HG02759 (cell line): ENCODE results near the gene TNFRSF4.
"Not testable (repeated sequence)": the region's sequence is repeated elsewhere in the genome, so short reads cannot be mapped to it uniquely, and the experiment has no call there.

Experiments
- ATAC-seq: cut with Tn5 transposase; IDR thresholded peaks from one replicate; pipeline ENCODE4 v1.9.1; 2021; ENCODE audit warnings: mild to moderate bottlenecking, moderate library complexity; ENCODE audit not compliant: unreplicated experiment

The TNFRSF4 gene

DNA sequence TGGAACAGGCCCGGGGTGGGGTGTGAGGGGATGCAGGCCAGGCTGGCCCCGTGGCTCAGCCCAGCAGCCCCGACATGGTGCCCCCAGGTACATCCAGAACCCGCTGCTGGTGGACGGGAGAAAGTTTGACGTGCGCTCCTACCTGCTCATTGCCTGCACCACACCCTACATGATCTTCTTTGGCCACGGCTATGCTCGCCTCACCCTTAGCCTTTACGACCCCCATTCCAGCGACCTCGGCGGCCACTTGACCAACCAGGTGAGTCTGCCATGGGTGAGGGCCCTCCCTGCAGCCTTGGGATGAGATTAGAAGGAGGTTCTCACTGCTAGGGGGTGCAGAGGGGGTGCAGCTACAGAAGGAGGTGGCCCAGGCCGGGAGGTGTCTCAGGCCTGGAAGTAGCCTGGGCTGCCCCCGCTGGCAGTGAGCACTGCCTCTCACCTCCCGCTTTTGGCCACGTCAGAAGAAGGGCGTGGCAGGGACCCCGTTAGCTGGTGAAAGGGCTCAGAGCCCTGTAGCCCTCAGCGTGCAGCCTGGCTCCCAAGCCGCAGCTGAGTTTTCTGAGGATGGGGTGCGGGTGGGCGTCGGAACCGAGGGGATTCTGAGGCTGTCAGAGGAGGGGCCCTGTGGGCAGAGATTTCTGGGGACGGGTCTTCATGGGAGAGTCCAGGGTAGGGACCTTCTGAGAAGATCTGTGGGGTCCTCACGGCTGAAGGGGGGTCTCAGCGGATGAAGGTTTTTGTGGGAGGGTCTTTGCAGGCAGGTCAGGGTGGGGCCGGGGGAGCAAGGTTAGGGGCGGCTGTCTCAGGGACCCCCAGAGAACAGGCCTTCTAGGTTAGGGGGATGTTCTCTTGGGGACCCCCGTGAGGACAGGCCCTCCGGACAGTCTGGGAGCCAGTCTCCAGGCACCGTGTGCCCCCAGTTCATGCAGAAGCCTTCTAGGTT, 29.8 kb downstream of the TNFRSF4 start:
- ATAC-seq: no peak

DNA sequence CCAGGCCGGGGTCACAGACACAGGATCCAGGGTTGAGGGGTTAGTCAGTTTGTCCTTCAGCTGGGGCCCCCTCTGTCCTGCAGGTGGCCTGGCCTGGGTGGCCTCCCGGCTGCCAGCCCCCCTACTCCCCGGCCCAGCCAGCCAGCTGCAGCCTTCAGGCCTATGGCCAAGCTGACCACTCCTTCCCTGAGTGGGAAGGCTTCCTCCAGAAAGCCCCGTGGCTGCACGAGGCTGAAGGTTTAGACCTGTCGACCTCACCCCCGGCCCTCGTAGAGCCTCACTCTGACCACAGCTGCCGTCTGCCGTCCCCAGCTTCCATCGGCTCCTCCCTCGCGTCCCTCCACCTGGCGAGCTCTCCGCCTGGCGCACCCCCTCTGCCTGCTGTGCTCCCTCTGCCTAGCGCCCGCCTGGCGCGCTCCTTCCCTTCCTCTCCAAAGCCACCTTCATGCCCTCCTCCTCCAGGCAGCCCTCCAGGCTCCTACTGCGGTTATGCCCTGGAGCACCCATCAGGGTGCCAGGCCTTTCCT, 30.7 kb downstream of the TNFRSF4 start:
- no peak for ATAC-seq

DNA sequence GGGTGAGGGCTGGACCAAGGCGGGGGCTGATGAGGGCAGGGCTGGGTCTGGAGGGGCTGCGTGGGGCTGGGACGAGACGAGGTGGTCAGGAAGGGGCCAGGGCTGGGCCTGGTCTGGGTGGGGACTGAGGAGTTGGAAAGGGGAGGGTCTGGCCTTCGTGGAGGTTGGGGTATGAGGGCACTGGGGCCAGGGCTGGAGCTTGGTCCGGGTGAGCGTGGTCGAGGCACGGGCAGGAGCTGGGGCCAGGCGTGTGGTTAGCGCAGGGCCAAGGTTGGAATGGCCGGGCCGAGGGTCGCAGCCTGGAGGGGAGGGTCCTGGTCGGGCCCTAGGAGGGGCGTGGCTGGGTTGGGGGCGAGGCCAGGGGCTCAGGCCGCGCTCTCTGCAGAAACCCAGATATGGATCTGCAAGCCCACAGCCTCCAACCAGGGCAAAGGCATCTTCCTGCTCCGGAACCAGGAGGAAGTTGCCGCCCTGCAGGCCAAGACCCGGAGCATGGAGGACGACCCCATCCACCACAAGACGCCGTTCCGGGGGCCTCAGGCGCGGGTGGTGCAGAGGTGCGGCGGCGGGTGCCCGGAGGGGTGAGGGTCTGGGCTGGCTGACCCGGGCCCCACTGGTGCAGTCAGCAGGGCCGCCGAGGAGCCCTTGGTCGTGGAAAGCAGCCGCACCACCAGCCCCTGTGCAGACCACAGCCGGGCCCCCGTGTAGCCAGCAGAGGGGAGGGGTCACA, 31.3 kb downstream of the TNFRSF4 start:
- no peak for ATAC-seq

DNA sequence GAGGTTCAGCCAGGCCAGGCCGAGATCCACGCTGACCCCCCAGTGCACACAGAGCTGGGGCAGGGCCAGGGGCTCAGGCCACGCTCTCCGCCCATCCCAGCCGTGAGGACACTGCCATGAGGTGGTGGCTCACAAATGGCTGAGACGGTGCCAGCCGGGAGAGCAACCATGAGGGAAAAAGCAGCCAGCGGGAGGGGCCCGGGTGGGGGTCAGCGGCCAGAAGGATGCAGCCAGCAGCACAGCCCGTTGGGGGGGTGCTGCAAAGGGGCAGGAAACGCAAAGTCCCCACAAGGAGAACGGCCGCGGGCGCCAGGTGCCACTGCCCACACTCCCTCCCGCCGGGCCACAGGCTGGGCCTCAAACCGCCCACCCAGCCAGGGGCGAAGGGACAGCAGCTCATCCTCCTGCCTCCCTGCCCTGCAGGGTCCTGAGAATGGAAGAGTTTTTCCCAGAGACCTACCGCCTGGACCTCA, 32.0 kb downstream of the TNFRSF4 start:
- ATAC-seq: no peak

DNA sequence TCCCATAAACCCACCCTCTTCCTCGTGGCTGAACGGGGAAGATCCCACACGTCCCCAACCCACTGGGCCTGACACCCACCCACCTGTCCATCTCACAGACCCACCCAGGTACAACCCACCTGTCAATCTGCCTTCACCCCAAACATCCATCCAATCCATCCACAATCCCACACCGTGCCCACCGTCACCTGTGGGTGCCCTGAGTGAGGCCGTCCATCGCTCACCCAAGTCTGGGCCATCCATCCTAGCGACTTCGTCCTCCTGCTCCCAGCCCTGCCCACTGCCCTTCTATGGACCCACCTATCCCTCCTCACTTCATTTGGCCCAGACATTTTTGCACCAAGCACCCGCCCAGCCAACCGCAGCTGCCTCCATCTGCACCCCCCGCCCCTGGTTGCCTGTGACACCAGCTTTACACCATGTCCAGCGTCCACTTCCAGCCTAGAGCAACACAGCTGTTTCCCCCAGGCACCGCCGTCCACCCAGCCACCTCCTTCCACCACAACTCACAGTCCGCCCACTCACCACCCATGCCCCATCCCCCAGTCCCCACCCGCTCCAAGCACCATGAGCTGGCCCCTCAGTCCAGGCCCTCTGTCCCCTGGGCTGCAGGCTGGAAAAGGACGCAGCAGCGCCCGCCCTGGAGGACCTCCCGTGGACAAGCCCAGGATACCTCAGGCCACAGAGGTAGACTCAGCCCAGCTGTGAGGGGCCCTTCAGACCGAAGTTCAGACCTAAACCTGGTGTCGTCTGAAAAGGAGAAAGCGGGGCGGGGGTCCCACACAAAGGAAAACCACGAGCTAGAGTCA, 32.6 kb downstream of the TNFRSF4 start:
- ATAC-seq: no peak

DNA sequence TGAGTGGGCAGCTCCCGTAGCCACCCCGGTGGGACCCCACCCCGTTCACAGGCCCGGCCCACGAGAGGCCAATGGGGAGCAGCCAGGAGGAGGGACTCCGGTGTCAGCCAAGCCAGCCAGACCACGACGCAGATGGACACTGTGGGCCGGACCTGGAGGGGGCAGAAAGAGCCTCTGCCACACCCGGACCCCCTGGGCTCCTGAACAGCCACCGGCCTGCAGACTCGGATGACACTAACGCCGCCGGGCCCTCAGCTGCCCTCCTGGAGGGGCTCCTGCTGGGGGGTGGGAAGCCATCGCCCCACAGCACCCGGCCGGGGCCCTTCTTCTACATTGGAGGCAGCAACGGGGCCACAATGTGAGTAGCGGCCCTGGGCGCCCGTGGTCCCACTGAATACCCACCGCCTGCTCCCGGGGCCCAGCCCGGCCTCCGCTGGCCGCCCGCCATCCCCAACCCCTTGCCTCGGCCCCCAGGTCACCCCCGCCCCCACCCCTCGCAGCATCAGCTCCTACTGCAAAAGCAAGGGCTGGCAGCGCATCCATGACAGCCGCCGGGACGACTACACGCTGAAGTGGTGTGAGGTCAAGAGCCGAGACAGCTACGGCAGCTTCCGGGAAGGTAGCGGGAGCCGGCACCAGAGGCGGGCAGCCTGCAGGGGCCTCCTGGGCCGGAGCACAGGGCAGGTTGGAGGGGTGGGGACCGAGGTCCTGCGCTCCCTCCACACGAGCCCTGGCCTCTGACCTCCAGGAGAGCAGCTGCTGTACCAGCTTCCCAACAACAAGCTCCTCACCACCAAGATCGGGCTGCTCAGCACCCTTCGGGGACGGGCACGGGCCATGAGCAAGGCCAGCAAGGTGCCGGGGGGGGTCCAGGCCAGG, 33.7 kb downstream of the TNFRSF4 start:
- ATAC-seq: no peak

DNA sequence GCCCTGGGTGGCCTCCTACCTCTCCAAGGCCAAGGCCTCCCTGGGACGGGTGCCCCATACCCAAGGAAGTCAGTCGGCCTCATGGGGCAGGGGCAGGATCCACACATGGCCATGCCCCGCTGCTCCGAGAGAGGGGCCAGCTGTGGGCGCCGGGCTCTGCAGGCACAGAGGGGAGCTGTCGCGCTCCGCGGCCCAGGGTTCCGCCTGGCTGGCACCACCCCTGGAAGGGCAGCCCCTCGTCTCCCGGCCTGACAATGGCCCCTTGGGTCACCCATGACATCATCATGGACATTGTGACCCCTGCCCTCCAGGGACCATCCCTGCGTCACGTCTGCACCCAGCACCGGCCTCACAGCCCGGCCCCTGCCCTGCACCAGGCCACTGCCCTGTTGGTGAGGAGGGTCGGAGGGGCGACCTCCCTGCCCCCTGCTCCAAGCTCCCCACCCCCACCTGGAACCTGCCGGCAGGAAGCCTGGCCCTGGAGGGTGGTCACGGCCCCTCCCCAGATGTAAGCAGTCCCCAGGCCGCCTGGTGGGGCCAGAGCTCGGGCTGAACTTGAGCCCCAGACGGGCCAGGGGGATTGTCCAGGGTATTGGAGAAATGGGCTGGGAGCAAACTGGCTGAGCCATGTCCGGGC, 34.5 kb downstream of the TNFRSF4 start:
- no peak for ATAC-seq

DNA sequence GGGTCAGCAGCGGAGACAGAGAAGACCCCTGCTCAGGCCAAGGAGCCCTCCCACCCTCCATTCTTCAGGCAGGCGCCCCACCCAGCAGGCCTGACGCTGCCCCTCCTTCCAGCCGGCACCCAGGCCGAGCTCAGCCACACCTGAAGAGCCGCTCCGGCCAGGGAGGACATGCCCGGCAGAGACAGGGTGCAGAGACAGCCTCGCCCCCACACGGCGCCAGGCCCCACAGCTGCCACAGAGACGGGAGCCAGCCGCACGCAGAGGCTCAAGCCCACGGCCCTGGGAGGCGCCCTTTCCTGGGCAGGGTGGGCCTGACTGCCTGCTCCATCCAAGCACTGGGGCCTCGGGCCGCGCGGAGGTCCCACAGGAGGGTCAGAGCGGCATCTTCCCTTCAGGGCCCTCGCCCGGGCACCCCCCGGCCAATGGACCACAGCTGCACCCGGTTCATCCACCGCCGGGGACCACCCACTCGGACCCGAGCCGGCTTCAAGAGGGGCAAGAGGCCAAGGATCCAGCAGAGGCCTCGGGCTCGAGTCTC, 35.1 kb downstream of the TNFRSF4 start:
- no peak for ATAC-seq

DNA sequence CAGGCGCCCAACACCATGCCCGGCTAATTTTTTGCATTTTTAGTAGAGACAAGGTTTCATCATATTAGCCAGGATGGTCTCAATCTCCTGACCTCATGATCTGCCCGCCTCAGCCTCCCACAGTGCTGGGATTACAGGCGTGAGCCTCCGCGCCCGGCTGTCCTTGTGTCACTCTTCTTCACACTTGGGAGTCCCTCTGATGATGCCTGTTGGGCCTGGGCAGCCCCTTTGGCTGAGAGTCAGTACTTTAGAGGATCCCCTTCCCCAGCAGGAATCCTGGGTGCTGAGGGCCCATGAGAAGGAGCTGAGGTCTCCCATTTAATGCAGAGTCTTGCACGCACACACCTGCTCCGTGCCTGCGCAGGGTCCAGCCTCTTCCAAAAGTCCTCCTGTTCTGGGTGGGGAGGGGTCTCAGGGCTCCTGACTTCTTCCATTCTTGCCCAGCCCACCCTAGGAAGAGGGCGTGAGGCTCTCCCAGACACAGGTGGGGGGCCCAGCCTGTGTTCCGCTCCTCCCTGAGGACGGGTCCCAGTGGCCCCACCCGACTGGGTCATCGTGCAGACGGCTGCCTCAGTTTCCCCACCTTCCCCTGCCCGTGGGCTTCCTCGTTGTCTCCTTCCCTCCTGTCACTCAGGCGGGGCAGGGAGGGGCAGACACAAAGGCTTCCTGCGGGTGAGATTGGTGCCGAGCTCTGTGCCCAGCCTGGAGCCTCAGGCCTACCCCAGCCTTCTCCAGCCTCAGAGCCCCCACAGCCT, 36.3 kb downstream of the TNFRSF4 start:
- ATAC-seq: no peak

DNA sequence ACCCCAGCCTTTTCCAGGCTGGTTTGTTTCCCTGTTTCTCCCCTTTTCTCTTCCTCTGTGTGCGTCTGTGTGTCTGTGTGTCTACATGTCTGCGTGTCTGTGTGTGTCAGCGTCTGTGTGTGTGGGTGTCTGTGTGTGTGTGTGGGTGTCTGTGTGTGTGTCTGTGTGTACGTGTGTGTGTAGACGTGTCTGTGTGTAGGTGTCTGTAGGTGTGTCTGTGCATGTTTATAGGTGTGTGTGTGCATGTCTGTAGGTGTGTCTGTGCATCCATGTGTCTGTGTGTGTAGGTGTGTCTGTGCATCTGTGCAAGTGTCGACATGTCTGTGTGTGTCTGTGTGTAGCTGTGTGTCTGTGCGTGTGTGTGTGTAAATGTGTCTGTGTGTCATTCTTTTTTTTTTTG, 37.0 kb downstream of the TNFRSF4 start:
- ATAC-seq: no peak

DNA sequence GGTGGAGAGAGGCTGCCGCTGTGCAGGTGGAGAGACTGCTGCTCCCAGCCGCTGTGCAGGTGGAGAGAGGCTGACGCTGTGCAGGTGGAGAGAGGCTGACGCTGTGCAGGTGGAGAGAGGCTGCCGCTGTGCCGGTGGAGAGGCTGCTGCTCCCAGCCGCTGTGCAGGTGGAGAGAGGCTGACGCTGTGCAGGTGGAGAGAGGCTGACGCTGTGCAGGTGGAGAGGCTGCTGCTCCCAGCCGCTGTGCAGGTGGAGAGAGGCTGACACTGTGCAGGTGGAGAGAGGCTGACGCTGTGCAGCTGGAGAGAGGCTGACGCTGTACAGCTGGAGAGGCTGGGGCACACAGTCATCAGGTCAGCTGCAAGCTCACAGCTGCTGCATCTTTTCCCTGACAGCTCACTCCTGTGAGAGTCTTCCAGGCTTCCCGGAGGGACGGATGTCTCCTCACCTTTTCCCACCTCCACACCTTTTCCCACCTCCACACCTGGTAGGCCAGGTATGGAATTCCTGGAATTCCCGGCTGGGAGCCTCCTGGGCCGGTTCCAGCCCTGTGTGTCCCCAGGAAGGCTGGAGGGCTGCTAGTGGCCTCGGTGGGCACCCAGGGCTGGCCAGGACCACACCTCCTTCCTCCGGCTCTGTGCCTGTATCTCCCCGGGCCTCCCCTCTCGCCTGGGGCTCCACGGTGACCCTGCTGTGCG, 37.7 kb downstream of the TNFRSF4 start:
- not testable (repeated sequence) for ATAC-seq

DNA sequence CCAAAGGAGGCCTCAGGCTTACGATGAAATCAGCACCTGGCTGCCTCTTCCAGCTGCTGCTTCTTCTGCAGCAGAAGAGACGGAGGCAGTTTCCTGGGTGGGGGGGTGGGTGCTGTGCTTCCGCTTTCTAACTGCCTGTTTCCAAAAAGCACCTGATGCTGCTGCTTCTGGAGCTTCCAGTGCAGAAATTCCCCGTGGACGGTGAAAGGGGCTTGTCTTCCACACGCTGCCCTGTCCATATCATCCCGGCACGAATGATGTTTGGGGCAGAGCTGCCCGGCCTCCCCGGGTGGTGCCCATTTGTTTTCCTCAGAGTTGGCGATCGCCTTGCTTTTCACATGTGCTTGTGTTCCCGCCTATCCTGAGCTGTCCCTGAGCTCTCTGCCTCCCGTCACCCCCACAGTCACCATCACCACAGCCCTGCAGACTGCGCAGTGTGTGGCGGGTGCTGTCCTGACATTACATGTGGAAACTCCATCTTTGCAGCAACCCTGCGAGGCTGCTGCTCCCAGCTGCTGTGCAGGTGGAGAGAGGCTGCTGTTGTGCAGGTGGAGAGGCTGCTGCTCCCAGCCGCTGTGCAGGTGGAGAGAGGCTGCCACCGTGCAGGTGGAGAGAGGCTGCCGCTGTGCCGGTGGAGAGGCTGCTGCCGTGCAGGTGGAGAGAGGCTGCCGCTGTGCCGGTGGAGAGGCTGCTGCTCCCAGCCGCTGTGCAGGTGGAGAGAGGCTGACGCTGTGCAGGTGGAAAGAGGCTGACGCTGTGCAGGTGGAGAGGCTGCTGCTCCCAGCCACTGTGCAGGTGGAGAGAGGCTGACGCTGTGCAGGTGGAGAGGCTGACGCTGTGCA, 38.5 kb downstream of the TNFRSF4 start:
- ATAC-seq: no peak

DNA sequence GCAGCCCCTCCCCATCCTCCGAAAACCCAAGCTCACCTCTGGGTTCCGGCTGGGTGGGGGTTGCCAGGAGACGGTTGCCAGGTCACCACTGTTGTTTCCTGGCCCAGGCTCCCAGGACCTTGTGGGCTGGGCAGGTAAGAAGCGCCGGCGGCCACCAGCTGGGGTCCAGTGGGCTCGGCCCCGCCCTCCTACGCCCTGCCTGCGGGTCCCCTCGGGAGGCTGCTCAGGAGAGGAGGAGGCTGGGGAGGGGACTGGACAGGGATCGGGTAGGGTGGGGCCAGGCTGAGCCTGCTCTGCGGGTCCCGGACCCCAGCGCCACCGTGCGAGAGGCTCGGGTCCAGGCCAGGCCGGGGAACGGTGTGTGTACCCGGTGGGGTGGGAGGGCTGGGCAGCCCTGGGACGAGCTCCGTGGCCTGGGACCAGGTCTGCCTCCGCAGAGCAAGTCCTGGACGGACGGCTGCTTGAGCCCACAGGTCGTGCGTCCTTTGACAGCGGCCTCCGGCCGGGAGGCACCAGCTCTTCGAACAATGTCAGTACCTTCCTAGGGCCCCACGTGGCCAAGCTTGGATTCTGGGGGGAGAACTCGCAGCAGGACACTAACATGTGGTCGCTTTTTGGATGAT, 40.0 kb downstream of the TNFRSF4 start, which contains the start of gene TTLL10:
Gene TTLL10 (plus strand): TSS at position 88 of the 623 bp plus-strand sequence. CDS start 5,336 bp downstream, outside the sequence.
- no peak for ATAC-seq

DNA sequence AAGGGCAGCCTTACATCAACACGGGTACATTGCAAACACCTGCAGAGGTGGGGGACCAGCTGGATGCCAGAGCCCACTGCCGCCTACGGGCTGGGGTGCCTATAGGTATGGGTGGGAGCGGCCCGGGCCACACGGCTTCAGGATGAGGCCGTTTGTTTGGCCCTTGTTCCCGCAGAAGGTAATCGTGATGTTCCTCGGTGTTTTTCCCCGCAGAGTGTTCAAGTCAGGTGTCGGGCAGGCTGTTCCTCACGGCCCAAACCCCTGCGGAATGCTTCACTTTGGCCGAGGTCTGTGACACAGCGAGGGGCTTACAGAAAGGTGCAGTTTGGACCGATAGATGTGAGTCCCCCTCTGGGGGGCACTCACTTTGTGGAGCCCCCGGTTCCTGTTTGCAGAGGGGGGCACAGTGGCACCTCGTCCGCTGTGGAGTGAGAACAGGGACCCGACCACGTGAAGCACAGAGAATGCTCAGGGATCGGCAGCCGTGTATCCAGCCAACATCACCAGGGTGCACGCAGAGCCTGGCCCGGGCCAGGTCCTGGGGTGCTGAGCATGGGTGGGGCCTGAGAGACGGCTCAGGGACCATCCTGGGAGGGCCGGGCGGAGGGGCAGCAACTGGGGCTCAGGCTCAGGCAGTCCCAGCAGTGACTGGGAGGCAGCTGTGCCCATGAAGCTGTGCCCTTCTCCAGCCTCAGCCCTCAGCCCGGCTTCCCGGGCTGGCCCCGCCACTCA, 40.7 kb downstream of the TNFRSF4 start:
- ATAC-seq: no peak

DNA sequence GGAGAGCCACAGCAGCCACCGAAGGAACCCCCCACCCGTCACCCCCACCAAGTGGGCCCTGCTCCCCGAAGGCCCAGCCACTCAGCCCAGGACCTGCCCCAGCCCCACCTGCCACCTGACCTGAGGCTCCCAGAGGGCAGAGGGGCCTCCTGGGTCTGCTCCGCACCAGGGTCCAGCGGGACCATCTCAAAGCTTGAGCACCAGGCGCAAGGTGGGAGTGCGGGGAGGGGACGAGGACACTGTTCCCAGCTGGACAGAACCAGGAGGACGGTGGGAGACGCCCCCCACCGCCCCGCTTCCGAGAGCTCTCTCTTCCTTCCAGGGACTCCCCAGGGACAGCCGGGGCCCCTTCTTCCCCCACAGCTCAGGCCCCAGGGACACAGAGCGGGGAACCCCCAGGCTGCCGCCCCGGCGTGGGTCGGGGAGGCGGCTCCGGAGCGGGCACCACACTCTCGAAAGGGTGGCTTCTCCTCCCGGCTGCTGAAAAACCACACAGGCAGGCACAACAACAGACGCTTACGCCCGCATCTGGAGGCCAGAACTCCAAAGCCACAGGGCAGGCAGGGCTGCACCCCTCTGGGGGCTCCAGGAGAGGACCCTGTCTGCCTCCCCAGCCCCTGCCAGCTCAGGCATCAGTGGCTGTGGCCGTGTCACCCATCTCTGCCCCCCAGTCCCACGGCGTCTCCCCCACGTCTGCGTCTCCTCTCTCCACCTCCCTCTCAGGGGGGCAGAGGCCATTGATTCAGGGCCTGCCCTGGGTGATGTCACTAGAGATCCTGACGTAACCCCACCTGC, 42.2 kb downstream of the TNFRSF4 start:
- no peak for ATAC-seq
